ENCODE data around the gene BRIP1. TPM values are rescaled to one million over a fixed set of nuclear protein-coding genes. Genes with fewer than 3 reads are reported as not detected.

Gene BRIP1
- total RNA-seq, 1 donor = 22.9 TPM

DNA sequence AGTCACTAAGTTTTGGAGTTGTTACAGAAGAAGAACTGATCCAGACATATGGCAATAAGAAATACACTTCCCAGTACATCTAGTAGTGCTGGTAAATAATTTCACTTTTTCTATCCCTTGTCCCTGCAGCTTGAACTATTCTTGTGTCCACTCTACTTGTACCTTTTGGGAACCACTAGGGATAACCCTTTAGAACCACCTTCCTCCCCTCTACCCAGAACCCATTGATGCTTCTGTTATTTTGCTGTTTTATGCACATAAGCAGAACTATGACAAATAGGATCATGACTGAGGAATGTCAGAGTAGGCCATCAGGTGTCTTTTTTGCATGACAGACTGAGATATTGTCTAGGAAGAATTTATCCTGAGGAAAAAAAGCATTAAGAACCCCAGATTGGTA is 125.1 kb downstream of the BRIP1 start:
- no peak for DNase-seq (ENCODE audit: low read depth)
- TF ChIP-seq, protein P1, sequence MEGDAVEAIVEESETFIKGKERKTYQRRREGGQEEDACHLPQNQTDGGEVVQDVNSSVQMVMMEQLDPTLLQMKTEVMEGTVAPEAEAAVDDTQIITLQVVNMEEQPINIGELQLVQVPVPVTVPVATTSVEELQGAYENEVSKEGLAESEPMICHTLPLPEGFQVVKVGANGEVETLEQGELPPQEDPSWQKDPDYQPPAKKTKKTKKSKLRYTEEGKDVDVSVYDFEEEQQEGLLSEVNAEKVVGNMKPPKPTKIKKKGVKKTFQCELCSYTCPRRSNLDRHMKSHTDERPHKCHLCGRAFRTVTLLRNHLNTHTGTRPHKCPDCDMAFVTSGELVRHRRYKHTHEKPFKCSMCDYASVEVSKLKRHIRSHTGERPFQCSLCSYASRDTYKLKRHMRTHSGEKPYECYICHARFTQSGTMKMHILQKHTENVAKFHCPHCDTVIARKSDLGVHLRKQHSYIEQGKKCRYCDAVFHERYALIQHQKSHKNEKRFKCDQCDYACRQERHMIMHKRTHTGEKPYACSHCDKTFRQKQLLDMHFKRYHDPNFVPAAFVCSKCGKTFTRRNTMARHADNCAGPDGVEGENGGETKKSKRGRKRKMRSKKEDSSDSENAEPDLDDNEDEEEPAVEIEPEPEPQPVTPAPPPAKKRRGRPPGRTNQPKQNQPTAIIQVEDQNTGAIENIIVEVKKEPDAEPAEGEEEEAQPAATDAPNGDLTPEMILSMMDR (IDR thresholded peaks at IDR 0.05; ENCODE audit: insufficient read depth, low read depth, low read length) = no peak
- H3K4me3 ChIP-seq (ENCODE audit: low read depth, low read length) = no peak overlapping the region

DNA sequence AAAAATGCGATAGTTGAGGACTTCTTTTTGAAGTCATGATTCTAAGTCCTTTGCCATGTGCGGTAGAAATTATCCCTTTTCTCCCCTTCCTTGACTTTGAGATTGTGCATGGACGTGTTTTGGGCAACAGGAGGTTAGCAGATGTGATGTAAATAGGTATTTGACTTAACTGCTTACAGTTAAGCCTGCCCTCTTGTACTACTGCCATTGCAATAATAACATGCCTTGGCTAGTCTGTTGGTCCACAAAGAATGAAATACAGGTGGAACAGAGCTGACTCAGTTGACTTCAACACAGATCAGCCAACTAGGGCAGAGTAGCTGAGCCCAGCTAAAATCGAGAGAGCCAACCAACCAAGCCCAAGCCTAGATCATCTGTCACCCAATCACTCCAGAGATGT is 125.5 kb downstream of the BRIP1 start:
- TF ChIP-seq, protein P1 (IDR thresholded peaks at IDR 0.05; ENCODE audit: insufficient read depth, low read depth, low read length) = no peak
- no peak for DNase-seq (ENCODE audit: low read depth)
- no peak overlapping the region for H3K4me3 ChIP-seq (ENCODE audit: low read depth, low read length)

DNA sequence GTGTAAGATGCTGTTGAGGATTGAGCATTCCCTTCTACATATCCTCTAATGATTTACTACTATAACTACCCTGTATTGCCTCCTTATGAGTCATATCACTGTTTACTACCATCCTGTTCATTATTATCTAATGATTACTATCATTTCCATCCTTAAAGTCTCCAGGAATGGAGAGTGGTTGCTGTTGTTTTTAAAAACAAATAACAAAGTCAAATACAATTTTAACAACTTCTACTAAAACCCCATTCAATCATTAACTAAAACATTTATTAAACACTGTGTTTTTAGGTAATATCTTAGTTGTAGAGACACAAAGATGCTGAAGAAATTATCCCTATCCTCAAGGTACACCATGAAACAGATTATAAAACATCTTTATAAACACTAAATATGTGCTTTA is 126.9 kb downstream of the BRIP1 start:
- no peak for DNase-seq (ENCODE audit: low read depth)
- H3K4me3 ChIP-seq (ENCODE audit: low read depth, low read length) = no peak overlapping the region
- TF ChIP-seq, protein P1 (IDR thresholded peaks at IDR 0.05; ENCODE audit: insufficient read depth, low read depth, low read length) = no peak

DNA sequence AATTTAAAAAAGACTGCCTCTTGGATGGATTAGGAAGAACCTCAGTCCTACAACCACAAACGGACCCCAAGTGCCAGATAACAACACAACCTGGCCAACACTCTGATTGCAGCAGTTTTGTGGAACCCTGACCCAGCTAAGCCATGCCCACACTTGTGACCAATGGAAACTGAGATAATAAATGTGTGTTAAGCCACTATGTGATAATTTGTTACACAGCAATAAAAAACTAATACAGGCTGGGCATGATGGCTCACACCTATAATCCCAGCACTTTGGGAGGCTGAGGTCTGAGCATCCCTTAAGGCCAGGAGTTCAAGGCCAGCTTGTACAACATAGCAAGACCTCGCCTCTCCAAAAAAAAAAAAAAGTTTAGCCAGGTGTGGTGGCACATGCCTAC is 127.5 kb downstream of the BRIP1 start:
- H3K4me3 ChIP-seq (ENCODE audit: low read depth, low read length) = no peak overlapping the region
- TF ChIP-seq, protein P1 (IDR thresholded peaks at IDR 0.05; ENCODE audit: insufficient read depth, low read depth, low read length) = no peak
- no peak for DNase-seq (ENCODE audit: low read depth)

DNA sequence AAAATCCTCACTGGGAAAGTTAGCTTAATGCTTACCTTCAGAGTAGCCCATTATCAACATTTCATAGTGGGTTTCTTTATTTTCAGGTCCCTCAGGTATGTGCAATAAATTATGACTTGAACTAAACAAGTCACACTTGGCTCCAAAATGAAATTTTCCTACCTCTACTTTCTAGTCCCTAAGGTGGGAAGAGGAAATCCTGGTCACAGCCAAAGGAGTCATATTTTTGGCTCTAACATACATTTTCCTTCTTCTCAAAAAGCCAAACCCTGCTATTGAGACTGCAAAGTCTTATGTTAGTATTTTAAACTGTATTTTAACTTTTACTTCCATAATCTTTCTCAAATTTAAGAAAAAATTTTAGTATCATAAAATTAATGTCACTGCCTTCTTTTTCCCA is 128.9 kb downstream of the BRIP1 start:
- DNase-seq (ENCODE audit: low read depth) = no peak
- H3K4me3 ChIP-seq (ENCODE audit: low read depth, low read length) = no peak overlapping the region
- TF ChIP-seq, protein P1 (IDR thresholded peaks at IDR 0.05; ENCODE audit: insufficient read depth, low read depth, low read length) = no peak

DNA sequence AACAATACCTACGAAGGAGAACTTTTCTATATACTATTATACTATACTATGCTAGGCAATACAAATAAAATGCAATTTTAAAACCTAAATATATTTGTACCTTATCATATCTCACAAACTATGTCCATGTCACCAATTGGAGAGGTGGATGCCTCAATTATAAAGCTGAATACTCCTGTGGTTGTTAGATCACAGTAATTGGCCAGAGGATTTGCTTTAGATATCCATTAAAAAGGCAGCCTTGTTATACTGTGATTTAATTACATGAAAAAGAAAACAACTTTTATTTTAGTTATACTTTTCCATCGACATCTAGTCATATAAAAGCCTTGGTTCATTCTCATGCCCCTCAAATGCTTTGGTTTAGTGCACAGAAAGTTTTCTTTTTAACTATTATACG is 129.3 kb downstream of the BRIP1 start:
- TF ChIP-seq, protein P1 (IDR thresholded peaks at IDR 0.05; ENCODE audit: insufficient read depth, low read depth, low read length) = no peak
- DNase-seq (ENCODE audit: low read depth) = no peak

DNA sequence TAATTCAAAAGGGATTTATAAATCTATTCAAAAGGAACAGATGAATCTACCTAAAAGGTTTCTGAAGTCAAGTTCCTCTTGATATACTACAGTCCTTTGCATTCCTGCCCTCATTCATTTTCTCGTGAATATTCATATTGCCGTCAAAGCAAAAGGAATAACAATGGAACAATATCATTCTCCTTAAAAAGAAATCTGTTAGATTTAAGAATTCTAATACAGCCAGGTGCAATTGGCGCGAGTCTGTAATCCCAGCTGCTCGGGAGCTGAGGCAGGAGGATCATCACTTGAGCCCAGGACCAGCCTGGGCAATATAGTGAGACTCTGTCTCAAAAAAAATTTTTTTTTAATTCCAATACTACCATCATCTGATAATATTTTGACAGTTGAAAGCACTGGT is 130.3 kb downstream of the BRIP1 start:
- TF ChIP-seq, protein P1 (IDR thresholded peaks at IDR 0.05; ENCODE audit: insufficient read depth, low read depth, low read length) = no peak
- DNase-seq (ENCODE audit: low read depth) = no peak
- H3K4me3 ChIP-seq (ENCODE audit: low read depth, low read length) = no peak overlapping the region

More for the DNA sequence above, 129.3 kb downstream of the BRIP1 start:
- H3K4me3 ChIP-seq (ENCODE audit: low read depth, low read length) = no peak overlapping the region

Measured in fibroblast of villous mesenchyme (primary cell).